ENCODE results near the gene ITK.

ITK gene

DNA sequence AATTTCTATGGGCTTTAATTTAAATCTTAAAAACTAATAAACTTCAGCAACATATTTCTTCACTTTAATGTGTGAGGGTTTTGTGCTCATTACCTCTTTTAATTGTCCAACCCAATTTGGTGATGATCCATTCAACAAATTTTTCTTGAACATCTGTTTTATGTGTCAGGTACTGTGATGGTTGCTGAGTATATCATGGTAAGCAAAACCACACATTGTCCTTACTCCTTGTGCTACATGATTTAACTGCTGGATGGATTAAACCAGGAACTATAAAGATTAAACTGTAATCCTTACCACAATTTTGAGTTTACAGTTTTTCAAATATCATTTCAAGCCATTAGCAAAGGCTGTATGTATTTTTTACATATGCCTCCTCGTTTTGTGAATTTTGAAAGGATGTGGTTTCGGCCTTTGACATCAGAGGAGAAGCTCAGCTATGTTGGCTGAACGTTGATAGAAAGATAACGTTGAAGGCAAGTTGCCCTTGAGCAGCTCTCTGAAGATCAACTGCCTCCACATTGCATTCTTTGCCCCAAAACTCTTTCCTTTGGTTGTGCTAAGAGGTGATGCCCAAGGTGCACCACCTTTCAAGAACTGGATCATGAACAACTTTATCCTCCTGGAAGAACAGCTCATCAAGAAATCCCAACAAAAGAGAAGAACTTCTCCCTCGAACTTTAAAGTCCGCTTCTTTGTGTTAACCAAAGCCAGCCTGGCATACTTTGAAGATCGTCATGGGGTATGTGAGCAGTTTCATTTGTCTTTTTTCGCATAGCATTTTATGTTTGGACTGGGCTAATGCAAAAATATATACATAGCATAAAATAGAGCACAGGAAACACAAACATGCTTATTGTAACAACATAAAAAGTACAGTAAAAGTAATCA, at the start of gene ITK:
ITK (plus strand) TSS at position 467 of the 891 bp plus-strand sequence; CDS start at position 605, 138 bp downstream.
- peak in 2 of 4 experiments; percentile 14 to 18 for DNase-seq

DNA sequence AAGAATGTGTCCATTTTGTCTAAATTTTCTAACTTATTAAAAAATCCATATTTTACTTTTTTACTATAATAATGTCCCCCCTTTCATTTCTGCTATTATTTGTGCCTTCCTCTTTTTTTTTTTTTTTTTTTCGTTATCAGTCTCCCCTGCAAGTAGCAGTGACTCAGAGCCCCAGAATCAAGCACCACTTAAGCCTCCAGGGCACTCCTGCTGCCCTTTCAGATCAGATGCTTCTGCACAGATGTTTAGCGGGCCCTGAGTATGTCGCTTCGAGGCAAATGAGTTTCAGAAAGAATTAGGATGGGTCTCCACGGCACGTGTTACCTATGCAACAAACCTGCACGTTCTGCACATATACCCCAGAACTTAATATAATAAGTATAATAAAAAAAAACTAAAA, 49.7 kb upstream of the ITK start:
- DNase-seq = no peak

DNA sequence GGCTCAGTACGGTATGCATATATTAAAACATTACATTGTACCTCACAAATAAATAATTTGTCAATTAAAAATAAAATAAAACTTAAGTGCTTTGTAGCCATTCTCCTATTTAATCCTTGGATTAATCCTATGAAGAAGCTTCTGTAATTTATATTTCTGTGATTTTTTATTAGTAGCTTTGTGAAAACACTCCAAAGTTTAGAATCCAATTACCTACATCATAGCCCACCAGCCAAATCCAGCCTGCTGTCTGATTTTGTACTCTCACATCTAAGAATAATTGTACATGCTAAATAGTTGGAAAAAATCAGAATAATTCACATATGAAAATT, 48.4 kb upstream of the ITK start:
- DNase-seq = no peak

DNA sequence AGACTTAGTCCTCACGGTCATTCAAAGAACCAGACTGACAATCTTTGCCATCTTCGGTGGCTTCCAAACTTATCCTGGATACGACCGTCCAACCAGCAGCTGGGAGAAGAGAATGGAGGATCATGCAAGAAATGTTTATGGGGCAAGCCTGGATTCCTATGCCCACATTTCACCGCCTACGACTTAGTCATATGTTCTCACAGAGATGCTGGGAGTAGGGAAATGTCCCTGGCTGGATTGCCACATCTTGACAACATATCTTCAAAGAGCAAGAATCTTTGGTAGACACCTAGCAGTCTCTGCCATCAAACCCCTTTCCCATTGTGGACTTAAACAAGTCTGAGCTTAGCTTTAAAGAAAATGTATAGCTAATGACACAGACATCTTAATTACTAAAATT, 42.9 kb upstream of the ITK start:
- no peak for DNase-seq

DNA sequence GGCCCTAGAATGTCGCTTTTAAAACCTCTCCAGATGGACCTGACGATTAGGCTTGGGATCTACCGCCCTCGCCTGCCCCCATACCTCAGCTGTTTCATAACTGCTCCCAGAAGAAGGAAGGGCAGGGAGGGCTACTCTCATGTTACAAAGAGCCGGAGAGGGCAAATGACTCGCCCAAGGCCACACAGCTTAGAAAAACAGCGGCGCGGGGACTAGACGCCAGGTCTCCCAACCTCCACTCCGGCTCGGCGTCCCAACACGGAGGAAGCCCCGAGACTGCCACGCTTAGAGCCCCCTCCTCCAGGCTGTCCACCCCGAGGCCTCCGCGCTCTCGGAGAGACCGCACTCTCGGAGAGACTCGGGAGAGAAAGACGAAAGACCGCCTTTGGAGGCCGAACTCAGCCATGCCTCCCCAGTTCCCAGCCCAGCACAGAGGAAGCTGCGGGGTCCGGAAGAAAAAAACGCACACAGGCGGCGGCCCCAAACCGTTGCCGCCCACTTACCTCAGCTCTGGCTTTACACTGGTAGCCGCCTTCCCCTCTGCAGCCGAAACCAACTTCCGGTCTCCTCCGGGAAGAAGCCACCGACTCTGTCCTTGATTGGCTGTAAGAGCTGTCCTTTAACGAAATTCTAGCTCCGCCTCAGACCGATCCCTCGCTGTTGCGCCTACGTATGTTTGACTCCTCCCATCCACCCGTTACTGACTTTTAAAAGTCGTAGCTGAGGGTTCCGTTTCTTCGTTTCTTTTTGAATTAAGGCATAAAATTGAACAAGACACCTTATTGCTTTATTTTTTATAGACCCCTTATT, 38.1 kb upstream of the ITK start, which contains the start of gene MED7:
MED7 (minus strand) TSS at position 549 of the 810 bp plus-strand sequence. CDS start 3,434 bp downstream, outside the sequence.
- DNase-seq = peak; percentile 61 to 84 (median 78)

DNA sequence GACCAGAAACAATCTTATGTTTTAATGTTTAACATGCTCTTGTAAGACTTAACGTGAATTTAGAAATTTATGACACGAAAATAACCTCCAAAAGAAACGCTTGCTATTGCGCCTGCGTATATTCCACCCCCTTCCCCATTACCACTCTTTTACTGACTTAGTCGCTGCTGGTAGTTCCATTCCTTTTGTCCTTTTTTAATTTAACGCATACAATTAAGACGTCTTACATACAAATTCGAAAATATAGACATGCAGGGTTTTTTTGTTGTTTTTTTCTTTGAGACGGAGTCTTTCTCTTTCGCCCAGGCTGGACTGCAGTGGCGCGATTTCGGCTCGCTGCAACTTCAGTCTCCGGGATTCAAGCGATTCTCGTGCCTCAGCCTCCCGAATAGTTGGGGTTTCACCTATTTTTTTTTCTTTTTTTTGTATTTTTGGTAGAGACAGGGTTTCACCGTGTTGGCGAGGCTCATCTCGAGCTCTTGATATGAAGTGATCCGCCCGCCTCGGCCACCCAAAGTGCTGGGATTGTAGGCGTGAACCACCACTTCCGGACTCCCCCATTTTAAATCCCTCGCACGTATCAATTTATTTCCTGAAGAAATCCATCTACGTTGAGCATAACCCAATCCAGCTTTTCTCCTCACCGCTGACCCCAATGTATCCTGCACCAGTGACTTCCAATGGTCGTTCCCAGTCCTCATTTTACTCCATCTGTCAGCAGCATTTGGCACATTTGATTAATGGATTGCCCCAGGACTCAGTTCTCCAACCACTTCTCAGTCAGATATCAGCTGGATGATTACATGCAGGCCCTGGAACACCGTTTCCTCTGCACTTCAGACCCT, 37.3 kb upstream of the ITK start:
- peak in 2 of 4 experiments; percentile 10 to 14 for DNase-seq

DNA sequence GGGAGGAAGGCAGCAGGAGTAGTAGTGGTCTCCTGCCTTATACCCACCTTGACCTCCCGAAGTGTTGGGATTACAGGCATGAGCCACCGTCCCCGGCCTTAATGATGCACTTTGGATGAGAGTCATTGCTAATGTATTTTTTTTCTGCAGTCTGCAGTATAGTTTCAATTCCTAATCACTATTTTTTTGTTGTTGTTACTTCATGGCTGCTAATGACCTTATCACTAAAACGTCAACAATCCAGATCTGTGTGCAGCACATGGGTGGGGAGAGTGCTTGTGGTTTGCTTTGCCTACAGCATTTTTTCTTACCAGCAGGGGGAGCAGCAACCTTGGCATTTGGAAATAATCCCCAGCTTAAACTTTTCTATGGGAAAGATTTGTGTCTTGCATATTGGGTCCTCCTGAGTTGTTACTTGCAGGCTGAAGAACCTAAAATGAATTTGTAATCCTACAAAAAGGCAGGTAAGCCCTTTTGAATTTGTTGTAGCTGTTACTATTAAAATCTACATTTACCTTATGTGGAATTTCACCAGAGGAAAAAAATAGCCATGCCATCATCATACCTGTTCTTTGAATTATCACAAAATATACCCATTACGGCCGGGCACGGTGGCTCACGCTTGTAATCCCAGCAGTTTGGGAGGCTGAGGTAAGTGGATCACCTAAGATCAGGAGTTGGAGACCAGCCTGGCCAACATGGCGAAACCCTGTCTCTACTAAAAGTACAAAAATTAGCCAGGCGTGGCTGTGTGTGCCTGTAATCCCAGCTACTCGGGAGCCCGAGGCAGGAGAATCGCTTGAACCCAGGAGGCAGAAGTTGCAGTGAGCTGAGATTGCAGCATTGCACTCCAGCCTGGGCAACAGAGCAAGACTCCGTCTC, 31.7 kb upstream of the ITK start:
- peak; percentile 46 to 69 (median 60) for DNase-seq

DNA sequence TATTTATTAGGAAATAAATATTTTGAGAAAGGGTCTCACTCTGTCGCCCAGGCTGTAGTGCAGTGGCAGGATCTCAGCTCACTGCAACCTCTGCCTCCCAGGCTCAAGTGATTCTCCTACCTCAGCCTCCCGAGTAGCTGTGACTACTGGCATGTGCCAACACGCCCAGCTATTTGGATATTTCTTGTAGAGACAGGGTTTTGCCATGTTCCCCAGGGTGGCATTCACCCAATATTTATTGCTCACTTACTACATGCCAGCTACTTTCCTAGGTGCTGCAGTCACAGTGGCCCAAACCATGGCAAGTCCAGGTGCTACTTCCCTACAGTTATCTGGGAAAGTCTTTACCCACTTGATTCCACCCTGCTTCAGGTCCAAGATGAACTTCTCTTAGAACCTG, 29.6 kb upstream of the ITK start:
- DNase-seq = no peak

DNA sequence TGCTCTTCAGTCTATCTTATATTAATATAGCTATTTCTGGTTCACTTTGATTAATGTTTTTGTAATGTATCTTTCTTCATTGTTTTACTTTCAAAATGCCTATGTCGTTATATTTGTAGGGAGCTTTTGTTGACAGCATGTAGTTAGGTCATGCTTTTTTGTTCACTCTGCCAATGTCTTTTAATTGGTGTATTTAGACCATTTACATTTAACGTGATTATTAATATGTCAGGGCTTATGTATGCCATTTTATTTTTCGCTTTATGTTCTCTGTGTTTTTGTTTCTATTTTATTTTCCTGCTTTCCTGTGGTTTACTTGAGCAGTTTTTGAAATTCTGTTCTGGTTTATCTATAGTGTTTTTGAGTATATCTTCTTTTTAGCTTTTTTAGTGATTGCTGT, 25.3 kb upstream of the ITK start:
- no peak for DNase-seq

DNA sequence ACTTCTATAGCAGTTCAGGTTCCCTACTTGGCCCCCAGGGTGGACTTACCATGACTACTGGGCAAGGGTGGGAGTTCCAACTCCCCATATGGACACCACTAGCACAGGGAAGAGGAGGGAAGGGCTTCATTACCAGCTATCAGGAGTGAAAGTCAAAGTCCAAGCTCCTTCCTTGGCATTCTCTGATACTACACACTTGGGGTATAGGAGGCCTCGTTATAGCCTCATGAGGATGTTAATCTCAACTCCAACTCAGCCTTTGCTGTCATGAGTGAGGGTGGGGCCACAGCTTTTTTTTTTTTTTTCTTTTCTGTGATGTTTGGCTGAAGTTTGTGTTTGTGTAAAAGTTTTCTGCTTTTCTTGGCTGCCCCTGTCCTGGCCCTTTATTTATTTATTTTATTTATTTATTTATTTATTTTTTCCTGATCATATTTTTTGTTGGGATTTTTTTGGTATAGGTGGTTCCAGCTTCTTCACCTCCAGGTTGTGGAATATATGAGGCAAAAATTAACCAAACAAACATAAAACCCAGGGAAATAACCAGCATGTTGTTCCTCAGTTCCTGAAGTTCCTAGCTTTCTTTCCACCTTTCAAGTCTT, 23.2 kb upstream of the ITK start:
- no peak for DNase-seq

DNA sequence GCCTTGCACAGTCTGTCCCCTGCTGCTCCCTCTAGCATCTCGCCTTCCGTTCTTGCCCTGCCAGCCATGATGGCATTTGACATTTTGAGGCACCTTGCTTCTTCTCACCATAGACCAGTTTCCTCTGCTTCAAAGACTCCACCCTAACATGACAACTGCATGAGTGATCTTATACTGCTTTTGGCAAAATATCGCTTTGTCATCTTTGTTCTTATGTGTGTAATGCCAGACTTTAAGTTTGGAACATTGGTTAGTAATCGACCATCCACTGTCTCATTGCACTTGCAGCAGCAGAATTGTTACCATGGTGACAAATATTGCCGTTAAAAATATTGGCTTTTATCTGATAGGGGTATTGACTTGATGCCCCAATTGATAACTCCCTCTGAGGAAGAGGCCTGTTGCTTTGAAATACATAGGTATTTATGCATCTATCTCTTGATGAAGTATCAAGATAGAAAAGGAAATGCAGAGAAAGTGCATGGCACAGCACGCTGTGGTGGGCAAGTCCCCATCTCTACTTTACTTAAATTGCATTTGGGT, 21.4 kb upstream of the ITK start:
- DNase-seq = peak in 1 of 4 experiments; percentile 7

DNA sequence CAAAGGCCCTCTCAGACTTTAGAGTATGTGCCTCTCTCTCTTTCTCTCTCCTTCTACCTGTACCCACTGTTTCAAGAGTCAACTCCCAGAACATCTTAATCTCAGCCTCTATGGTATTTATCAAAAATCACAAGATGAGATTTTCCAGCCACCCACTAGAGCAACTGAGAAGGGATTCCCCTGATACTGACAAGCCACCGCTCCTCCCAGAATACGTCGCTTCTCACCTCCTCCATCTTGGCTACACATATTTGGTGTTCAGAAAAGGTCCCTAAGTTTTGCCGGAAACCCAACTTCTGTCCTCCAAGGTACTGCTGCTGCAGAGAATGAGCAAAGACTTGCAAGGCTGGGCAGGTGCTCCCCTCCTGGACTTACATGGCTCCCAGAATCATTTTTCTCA, 20.6 kb upstream of the ITK start:
- DNase-seq = no peak

DNA sequence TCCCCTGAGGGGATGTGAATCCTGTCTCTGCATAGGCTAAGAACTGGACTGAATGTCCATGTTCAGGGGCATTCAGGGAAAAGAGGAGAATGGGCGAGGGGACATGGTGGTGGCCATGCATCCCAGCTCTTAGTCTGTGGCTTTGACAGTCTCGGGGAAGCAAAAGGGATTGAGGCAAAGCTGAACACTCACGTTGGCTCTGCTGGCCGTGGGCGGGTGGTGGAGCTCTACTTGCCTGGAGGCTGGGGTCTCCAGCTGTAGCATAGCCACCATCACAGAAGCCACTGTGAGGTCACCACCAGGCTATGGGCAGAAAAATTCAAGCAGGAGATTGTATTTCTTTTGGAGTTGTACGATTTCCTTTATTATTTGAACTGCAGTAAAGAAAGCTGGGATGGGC, 18.6 kb upstream of the ITK start:
- DNase-seq = no peak

DNA sequence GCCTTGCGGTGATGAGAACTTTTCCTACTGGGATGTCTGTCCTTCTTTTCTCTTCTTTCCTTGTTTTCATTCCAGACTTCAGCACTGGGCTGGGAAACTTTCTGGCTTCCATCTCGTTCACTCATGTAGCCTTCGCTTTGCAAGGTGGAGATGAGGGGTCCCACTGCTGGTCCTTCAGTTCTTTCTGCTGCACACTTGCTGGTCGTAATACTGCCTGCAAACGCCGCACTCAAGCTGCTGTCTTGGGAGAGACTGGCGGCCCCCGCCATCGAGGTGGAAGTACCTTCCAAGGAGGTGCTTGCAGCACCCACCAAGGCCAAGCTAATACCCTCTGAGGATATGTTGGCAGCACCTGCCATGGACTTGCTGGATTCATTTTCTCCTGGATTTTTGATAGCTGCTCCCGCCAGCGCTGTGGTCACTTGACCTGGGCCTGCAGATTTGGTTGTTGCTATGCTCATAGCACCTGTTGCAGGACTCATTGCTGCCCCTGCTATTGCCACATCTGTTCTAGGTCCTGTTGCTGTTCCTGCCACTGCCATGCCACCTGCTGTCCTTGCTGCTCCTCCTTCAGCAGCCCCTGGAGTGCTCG, 17.6 kb upstream of the ITK start:
- DNase-seq = no peak

DNA sequence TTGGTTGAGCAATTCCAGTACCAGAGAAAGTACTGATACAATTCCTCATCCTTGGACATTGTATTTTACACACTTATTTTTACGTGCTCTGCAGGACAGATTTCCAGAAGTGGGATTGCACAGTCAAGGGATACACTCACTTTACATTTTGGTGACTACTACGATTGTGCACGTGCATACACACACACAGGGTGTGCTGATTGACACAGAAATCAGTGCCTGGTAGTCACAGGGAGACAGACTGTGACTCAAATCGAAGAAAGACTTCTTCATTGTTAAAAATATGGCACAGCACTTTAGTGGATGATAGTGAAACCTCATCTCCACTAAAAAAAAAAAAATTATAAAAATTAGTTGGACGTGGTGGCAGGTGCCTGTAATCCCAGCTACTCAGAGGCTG, 16.1 kb upstream of the ITK start:
- DNase-seq = no peak

DNA sequence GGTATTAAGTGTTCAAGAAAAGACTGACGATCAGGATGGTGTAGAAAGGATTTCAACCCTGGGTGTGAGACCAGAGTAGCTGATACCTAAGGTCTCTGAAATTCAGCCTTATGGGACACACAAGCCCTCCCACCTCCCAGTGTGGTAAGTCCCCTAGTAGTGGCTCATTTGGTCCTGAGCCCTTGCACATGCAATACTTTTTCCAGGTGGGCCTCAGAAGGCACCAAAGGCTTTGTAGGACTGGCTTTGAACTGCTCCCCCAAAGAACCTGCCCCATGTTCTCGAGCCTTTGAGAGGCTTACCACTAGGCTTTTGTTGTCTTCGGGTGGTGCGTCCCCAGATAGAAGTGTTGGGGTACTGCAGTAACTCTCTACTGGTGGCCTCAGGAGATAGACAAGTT, 15.4 kb upstream of the ITK start:
- no peak for DNase-seq

DNA sequence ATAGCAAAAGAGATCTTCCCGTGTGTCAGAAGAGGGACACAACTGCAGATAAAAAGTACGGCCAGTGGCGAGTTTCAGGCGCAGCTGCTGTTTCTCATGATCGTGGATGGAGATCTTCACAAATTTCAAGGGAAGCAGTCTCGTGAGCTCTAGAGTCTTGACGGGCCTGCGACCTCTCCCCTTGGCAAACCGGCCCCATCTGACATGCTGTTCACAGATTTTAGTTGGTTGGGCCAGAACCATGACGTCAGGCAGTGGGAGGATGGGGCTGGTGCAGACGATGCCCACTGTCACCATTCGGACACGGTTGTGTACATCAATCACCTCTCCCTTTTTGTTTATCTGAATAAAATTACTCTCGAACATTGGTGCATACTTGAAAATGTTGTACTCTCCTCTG, 15.0 kb upstream of the ITK start:
- DNase-seq = no peak

DNA sequence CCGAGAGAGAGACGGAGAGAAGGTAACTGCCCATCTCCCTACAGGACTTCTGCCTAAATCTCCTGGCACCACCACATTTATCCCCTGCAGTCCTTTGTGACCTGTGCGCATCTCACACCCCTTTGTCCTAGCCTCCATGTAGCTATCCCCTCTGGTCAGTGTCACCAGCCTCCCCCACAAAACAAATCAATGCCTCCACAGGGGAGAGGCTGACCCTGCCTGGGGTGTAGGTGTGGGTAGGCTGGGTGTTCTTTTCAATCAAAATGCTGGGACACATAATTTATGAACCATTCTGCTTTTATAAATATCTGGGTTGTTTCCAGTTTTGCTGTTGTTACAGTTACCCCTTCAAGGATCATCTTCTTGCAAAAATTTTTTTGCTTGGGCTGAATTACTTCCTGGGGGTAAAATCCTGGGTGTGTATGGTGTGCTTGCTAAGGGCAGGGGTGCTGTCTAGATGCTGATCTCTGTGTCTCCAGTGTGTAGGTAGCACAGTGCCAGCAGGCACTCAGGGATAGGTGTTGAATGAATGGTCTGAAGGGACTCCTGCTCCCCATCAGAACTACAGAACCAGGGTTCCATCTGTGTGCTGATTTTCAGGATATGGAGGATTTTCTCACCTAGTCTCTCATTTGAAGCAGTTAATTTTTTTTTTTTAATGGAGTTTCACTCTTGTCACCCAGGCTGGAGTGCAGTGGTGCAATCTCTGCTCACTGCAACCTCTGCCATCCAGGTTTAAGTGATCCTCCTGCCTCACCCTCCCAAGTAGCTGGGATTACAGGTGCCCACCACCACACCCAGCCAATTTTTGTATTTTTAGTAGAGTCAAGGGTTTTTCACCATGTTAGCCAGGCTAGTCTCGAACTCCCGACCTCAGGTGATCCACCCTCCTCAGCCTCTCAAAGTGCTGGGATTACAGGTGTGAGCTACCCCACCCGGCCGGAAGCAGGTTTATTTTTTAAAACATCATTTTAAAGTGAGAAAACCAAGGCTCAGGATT, 14.1 kb upstream of the ITK start, which contains the start of gene GARIN3:
GARIN3 (minus strand) TSS at position 51 of the 1,000 bp plus-strand sequence. CDS start 96 bp downstream, outside the sequence.
- DNase-seq = no peak

DNA sequence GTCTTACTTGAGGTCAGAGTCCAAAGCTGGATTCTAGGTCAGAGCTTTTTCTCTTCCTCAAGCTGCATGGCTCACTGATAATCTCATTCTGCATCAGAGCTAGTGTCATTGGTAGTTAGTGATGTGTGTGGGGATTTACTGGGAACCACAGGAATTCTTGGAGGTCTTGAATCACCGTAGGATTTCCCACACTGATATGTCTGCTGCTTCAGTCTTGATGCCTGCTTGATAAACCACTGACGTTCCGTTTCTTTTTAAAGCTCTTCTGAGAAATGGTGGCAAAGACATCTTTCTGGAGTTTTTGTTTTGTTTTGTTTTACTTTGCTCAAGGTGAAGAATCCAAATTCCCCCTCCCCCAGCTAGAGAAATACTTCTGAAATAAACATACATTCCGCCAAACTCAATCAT, 13.4 kb upstream of the ITK start:
- DNase-seq = no peak
